ENCODE results near the gene LMOD2.
"Not testable (repeated sequence)": the region's sequence is repeated elsewhere in the genome, so short reads cannot be mapped to it uniquely, and the experiment has no call there.

LMOD2 gene

GRCh38 chr7:123655614-123656013 is at the start of gene LMOD2:
LMOD2 (plus strand) TSS chr7:123655866; CDS start chr7:123655964, 98 bp downstream.
- DNase-seq = no peak

GRCh38 chr7:123607423-123607975 is 48.2 kb upstream of the LMOD2 start:
- no peak for DNase-seq

- DNase-seq = no peak
These were observed 46.4 kb upstream of the LMOD2 start for GRCh38 chr7:123608991-123609882.

GRCh38 chr7:123609883-123610239 is 45.8 kb upstream of the LMOD2 start:
- no peak for DNase-seq

GRCh38 chr7:123612024-123612423 is 43.6 kb upstream of the LMOD2 start:
- DNase-seq = no peak

GRCh38 chr7:123615344-123615743 is 40.3 kb upstream of the LMOD2 start:
- DNase-seq = no peak

- DNase-seq = no peak
These were observed 39.4 kb upstream of the LMOD2 start for GRCh38 chr7:123616223-123616622.

GRCh38 chr7:123621707-123622106 is 34.0 kb upstream of the LMOD2 start:
- peak; percentile 77 to 87 for DNase-seq

- DNase-seq = peak; percentile 24 to 65
These were observed 32.8 kb upstream of the LMOD2 start for GRCh38 chr7:123622660-123623386.

- DNase-seq = no peak
These were observed 31.0 kb upstream of the LMOD2 start for GRCh38 chr7:123624527-123625183.

- no peak for DNase-seq
These were observed 30.4 kb upstream of the LMOD2 start for GRCh38 chr7:123625254-123625653.

GRCh38 chr7:123627851-123628250 is 27.8 kb upstream of the LMOD2 start:
- no peak for DNase-seq

- DNase-seq = no peak
These were observed 26.8 kb upstream of the LMOD2 start for GRCh38 chr7:123628829-123629228.

GRCh38 chr7:123629281-123629680 is 26.4 kb upstream of the LMOD2 start:
- DNase-seq = no peak

GRCh38 chr7:123632808-123633207 is 22.9 kb upstream of the LMOD2 start:
- DNase-seq = no peak

GRCh38 chr7:123633553-123633952 is 22.1 kb upstream of the LMOD2 start:
- DNase-seq = no peak

GRCh38 chr7:123634011-123634573 is 21.6 kb upstream of the LMOD2 start:
- not testable (repeated sequence) for DNase-seq

GRCh38 chr7:123635551-123636359 is 19.9 kb upstream of the LMOD2 start:
- peak in 1 of 2 experiments; percentile 16 for DNase-seq

- DNase-seq = peak in 1 of 2 experiments; percentile 8
These were observed 18.5 kb upstream of the LMOD2 start for GRCh38 chr7:123637203-123637602.

- DNase-seq = no peak
These were observed 17.8 kb upstream of the LMOD2 start for GRCh38 chr7:123637878-123638277.

GRCh38 chr7:123639631-123640030 is 16.0 kb upstream of the LMOD2 start:
- DNase-seq = no peak

GRCh38 chr7:123640583-123640982 is 15.1 kb upstream of the LMOD2 start:
- DNase-seq = no peak
